Loucy (cell line): ENCODE measurements around the gene FOLR2.

Source experiments
- H2AFZ ChIP-seq: fragments of 200-600 bp; sonication (generic); 2 replicates; pipeline ENCODE4 v1.6.0; 2016; ENCODE audit warnings: antibody characterized with exemption, mild to moderate bottlenecking, low read length, moderate library complexity
- H3F3A ChIP-seq: fragments of 200-600 bp; 2 replicates; pipeline ENCODE4 v1.6.0; 2016; ENCODE audit warnings: antibody characterized with exemption, low read depth, mild to moderate bottlenecking
- H3K27me3 ChIP-seq: fragments of 200-600 bp; sonication (generic); 2 replicates; pipeline ENCODE4 v1.6.1; 2014; ENCODE audit warnings: low read length, mild to moderate bottlenecking; ENCODE audit not compliant: insufficient read depth, poor library complexity, severe bottlenecking
- H3K36me3 ChIP-seq: fragments of 200-600 bp; sonication (generic); 2 replicates; pipeline ENCODE4 v1.6.1; 2016; ENCODE audit warnings: low read length; ENCODE audit not compliant: insufficient read depth
- H3K4me1 ChIP-seq: fragments of 200-600 bp; sonication (generic); 2 replicates; pipeline ENCODE4 v1.5.1; 2014; ENCODE audit warnings: low read length, mild to moderate bottlenecking; ENCODE audit not compliant: insufficient read depth, poor library complexity, severe bottlenecking
- H3K4me2 ChIP-seq: fragments of 200-600 bp; sonication (generic); 2 replicates; pipeline ENCODE4 v1.6.0; 2014; ENCODE audit warnings: antibody characterized with exemption, low read length, low read depth, mild to moderate bottlenecking; ENCODE audit not compliant: poor library complexity, severe bottlenecking
- H3K4me3 ChIP-seq: fragments of 200-600 bp; sonication (generic); 2 replicates; pipeline ENCODE4 v1.5.1; 2014; ENCODE audit warnings: low read length, mild to moderate bottlenecking, mixed read lengths; ENCODE audit not compliant: poor library complexity, severe bottlenecking
- H3K79me2 ChIP-seq: fragments of 200-600 bp; sonication (generic); 2 replicates; pipeline ENCODE4 v1.6.1; 2014; ENCODE audit warnings: low read length; ENCODE audit not compliant: insufficient read depth
- H3K9ac ChIP-seq: fragments of 200-600 bp; sonication (generic); 2 replicates; pipeline ENCODE4 v1.6.0; 2014; ENCODE audit warnings: mild to moderate bottlenecking, low read depth, low read length, moderate library complexity; ENCODE audit not compliant: poor library complexity, severe bottlenecking
- H3K9me2 ChIP-seq: fragments of 200-600 bp; sonication (generic); replicated peaks from 2 replicates; pipeline ENCODE4 v1.6.1; 2016; ENCODE audit warnings: low read depth, low read length, mixed read lengths
- H3K9me3 ChIP-seq: fragments of 200-600 bp; sonication (generic); 2 replicates; pipeline ENCODE4 v1.6.1; 2014; ENCODE audit warnings: mild to moderate bottlenecking, antibody characterized with exemption, low read length, low read depth; ENCODE audit not compliant: insufficient read depth
- H4K20me1 ChIP-seq: fragments of 200-600 bp; sonication (generic); 2 replicates; pipeline ENCODE4 v1.6.0; 2014; ENCODE audit warnings: antibody characterized with exemption, low read length, mild to moderate bottlenecking; ENCODE audit not compliant: insufficient read depth, poor library complexity, severe bottlenecking
- CTCF ChIP-seq: fragments of 200-600 bp; sonication (generic); conservative IDR thresholded peaks from 2 replicates; pipeline ENCODE4 v1.5.1; 2014; ENCODE audit warnings: mild to moderate bottlenecking, antibody characterized with exemption, low read length
- EZH2phosphoT487 ChIP-seq: fragments of 200-600 bp; IDR thresholded peaks from 2 replicates; pipeline ENCODE4 v1.6.1; 2018; ENCODE audit warnings: antibody characterized with exemption, mild to moderate bottlenecking, moderate library complexity, borderline replicate concordance

FOLR2 gene

GRCh38 chr11:72238492-72239312, 22.1 kb downstream of the FOLR2 start:
- TF ChIP-seq EZH2phosphoT487 (no peak), CTCF (no peak)
- Histone ChIP-seq H3K36me3 (peaks cover 34% of the 10 kb centered on the region; the same call in 1 of the 2 replicates), H3K4me2 (no peak overlapping the region), H3F3A (peaks cover 3% of the 10 kb centered on the region), H3K79me2 (no peaks in the 10 kb centered on the region), H3K9me3 (no peaks in the 10 kb centered on the region), H2AFZ (no peak overlapping the region), H4K20me1 (no peaks in the 10 kb centered on the region), H3K4me3 (no peak overlapping the region), H3K9me2 (no peaks in the 10 kb centered on the region), H3K27me3 (no peaks in the 10 kb centered on the region), H3K4me1 (no peaks in the 10 kb centered on the region), H3K9ac (no peak overlapping the region)

- Histone ChIP-seq H3K27me3 (no peaks in the 10 kb centered on the region), H3K4me2 (no peak overlapping the region), H3K36me3 (peaks cover 31% of the 10 kb centered on the region; the same call in 1 of the 2 replicates)
These were observed 22.8 kb downstream of the FOLR2 start for GRCh38 chr11:72239313-72239848.

GRCh38 chr11:72239849-72240460, 23.4 kb downstream of the FOLR2 start:
- TF ChIP-seq EZH2phosphoT487 (no peak), CTCF (no peak)
- no peak overlapping the region for H2AFZ ChIP-seq
- H3K4me1 ChIP-seq = no peaks in the 10 kb centered on the region
- no peaks in the 10 kb centered on the region for H3K9me3 ChIP-seq
- H3K4me3 ChIP-seq = no peak overlapping the region
- H3F3A ChIP-seq = peaks cover 3% of the 10 kb centered on the region
- no peak overlapping the region for H3K9ac ChIP-seq
- H3K27me3 ChIP-seq = no peaks in the 10 kb centered on the region
- peaks cover 28% of the 10 kb centered on the region; the same call in 1 of the 2 replicates for H3K36me3 ChIP-seq
- H3K79me2 ChIP-seq = no peaks in the 10 kb centered on the region
- no peaks in the 10 kb centered on the region for H4K20me1 ChIP-seq
- H3K4me2 ChIP-seq = no peak overlapping the region
- H3K9me2 ChIP-seq = no peaks in the 10 kb centered on the region

More at GRCh38 chr11:72239313-72239848, 22.8 kb downstream of the FOLR2 start:
- Histone ChIP-seq H3K4me3 (no peak overlapping the region), H3K79me2 (no peaks in the 10 kb centered on the region), H3K4me1 (no peaks in the 10 kb centered on the region), H3K9ac (no peak overlapping the region), H2AFZ (no peak overlapping the region), H3F3A (peaks cover 3% of the 10 kb centered on the region), H4K20me1 (no peaks in the 10 kb centered on the region), H3K9me3 (no peaks in the 10 kb centered on the region), H3K9me2 (no peaks in the 10 kb centered on the region)
- TF ChIP-seq EZH2phosphoT487 (no peak), CTCF (no peak)
